ENCODE data around the gene TCEA2. TPM values are rescaled to one million over a fixed set of nuclear protein-coding genes. Genes with fewer than 3 reads are reported as not detected.

Gene TCEA2
- total and polyA plus RNA-seq, 2 donors from 2014 or later: 53.8 to 90.9 TPM

- no peaks in the 10 kb centered on the region for H3K36me3 ChIP-seq (ENCODE audit: control insufficient read depth in 2 of 3, insufficient read depth in 3 of 3, low read length in 3 of 3)
- no peaks in the 10 kb centered on the region for H3K9me3 ChIP-seq (ENCODE audit: control insufficient read depth in 2 of 3, insufficient read depth in 1 of 3, low read length in 3 of 3)
- no peaks in the 10 kb centered on the region for H3K4me1 ChIP-seq (ENCODE audit: control insufficient read depth in 2 of 3, insufficient read depth in 2 of 3, low read depth in 1 of 3, low read length in 3 of 3)
- no peak overlapping the region for H3K27ac ChIP-seq (ENCODE audit: low read depth in 2 of 2, low read length in 2 of 2)
- H3K27me3 ChIP-seq (ENCODE audit: control insufficient read depth, insufficient read depth, low read length): no peaks in the 10 kb centered on the region
- no peak overlapping the region for H3K9ac ChIP-seq (ENCODE audit: low read length in 3 of 3)
- no peak for FAIRE-seq
- no peak overlapping the region for H3K4me3 ChIP-seq (ENCODE audit: low read length in 3 of 3)
- intact Hi-C loops (cut with DNase I): no loop called here
- no peak for DNase-seq
- TF ChIP-seq CTCF (IDR thresholded peaks at IDR 0.05; ENCODE audit: borderline replicate concordance, extremely low read depth, insufficient read depth): no peak
Measured at GRCh38 chr20:64091340-64091739, 28.3 kb downstream of the TCEA2 start.

- FAIRE-seq: no peak
Measured at GRCh38 chr20:64091770-64092169, 28.8 kb downstream of the TCEA2 start.

GRCh38 chr20:64092258-64093012 is 29.4 kb downstream of the TCEA2 start:
- FAIRE-seq (no peak), DNase-seq (no peak)
- intact Hi-C loops (cut with DNase I): no loop called here
- Histone ChIP-seq H3K36me3 (ENCODE audit: control insufficient read depth in 2 of 3, insufficient read depth in 3 of 3, low read length in 3 of 3) (no peaks in the 10 kb centered on the region), H3K4me3 (ENCODE audit: low read length in 3 of 3) (no peak overlapping the region), H3K27me3 (ENCODE audit: control insufficient read depth, insufficient read depth, low read length) (no peaks in the 10 kb centered on the region), H3K27ac (ENCODE audit: low read depth in 2 of 2, low read length in 2 of 2) (no peak overlapping the region), H3K4me1 (ENCODE audit: control insufficient read depth in 2 of 3, insufficient read depth in 2 of 3, low read depth in 1 of 3, low read length in 3 of 3) (no peaks in the 10 kb centered on the region), H3K9me3 (ENCODE audit: control insufficient read depth in 2 of 3, insufficient read depth in 1 of 3, low read length in 3 of 3) (peaks cover 0 to 2% (median 0%) of the 10 kb centered on the region in 3 donors), H3K9ac (ENCODE audit: low read length in 3 of 3) (no peak overlapping the region)
- no peak for TF ChIP-seq CTCF (IDR thresholded peaks at IDR 0.05; ENCODE audit: borderline replicate concordance, extremely low read depth, insufficient read depth)

More at GRCh38 chr20:64091770-64092169, 28.8 kb downstream of the TCEA2 start:
- no peaks in the 10 kb centered on the region for H3K36me3 ChIP-seq (ENCODE audit: control insufficient read depth in 2 of 3, insufficient read depth in 3 of 3, low read length in 3 of 3)
- no peak overlapping the region for H3K27ac ChIP-seq (ENCODE audit: low read depth in 2 of 2, low read length in 2 of 2)
- no peaks in the 10 kb centered on the region for H3K4me1 ChIP-seq (ENCODE audit: control insufficient read depth in 2 of 3, insufficient read depth in 2 of 3, low read depth in 1 of 3, low read length in 3 of 3)
- peaks cover 0 to under 1% (median 0%) of the 10 kb centered on the region in 3 donors for H3K9me3 ChIP-seq (ENCODE audit: control insufficient read depth in 2 of 3, insufficient read depth in 1 of 3, low read length in 3 of 3)
- TF ChIP-seq CTCF (IDR thresholded peaks at IDR 0.05; ENCODE audit: borderline replicate concordance, extremely low read depth, insufficient read depth): no peak
- peak in 1 of 5 donors; percentile 72 for DNase-seq
- no peak overlapping the region for H3K9ac ChIP-seq (ENCODE audit: low read length in 3 of 3)
- no peaks in the 10 kb centered on the region for H3K27me3 ChIP-seq (ENCODE audit: control insufficient read depth, insufficient read depth, low read length)
- intact Hi-C loops (cut with DNase I): no loop called here
- no peak overlapping the region for H3K4me3 ChIP-seq (ENCODE audit: low read length in 3 of 3)

Measured in kidney (tissue), 14 donors.